Measurements from ENCODE around the gene JPH2. TPM values are rescaled to one million over a fixed set of nuclear protein-coding genes. Genes with fewer than 3 reads are reported as not detected.

Gene JPH2
- total RNA-seq, 1 donor from 2014 or later = 4.9 TPM

DNA sequence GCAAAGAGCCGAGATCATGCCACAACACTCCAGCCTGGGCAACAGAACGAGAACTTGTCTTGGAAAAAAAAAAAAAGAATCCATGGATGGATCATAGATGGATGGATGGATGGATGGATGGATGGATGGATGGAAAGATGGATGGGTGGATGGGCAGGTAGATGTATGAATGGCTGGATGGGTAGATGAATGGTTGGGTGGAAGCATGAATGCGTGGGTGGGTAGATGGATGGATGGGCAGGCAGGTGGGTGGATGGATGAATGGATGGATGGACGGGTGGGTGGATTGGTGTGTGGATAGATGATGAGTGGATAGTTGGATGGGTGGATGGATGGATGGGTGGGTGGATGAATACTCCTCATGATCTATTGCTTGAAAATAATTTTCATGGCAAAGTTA is 1.4 kb downstream of the JPH2 start:
- H3K4me3 Mint-ChIP-seq = peak overlapping the region; percentile 58
- TF ChIP-seq, protein P1, sequence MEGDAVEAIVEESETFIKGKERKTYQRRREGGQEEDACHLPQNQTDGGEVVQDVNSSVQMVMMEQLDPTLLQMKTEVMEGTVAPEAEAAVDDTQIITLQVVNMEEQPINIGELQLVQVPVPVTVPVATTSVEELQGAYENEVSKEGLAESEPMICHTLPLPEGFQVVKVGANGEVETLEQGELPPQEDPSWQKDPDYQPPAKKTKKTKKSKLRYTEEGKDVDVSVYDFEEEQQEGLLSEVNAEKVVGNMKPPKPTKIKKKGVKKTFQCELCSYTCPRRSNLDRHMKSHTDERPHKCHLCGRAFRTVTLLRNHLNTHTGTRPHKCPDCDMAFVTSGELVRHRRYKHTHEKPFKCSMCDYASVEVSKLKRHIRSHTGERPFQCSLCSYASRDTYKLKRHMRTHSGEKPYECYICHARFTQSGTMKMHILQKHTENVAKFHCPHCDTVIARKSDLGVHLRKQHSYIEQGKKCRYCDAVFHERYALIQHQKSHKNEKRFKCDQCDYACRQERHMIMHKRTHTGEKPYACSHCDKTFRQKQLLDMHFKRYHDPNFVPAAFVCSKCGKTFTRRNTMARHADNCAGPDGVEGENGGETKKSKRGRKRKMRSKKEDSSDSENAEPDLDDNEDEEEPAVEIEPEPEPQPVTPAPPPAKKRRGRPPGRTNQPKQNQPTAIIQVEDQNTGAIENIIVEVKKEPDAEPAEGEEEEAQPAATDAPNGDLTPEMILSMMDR (conservative IDR thresholded peaks at IDR 0.05) = no peak
- no peaks in the 10 kb centered on the region for H3K36me3 Mint-ChIP-seq
- no peak overlapping the region for H3K27ac Mint-ChIP-seq
- H3K9me3 Mint-ChIP-seq = no peaks in the 10 kb centered on the region
- no peak for DNase-seq (ENCODE audit: extremely low spot score, unreplicated experiment)
- peaks cover 28% of the 10 kb centered on the region for H3K4me1 Mint-ChIP-seq (ENCODE audit: unreplicated experiment)
- H3K27me3 Mint-ChIP-seq = peaks cover 3% of the 10 kb centered on the region

DNA sequence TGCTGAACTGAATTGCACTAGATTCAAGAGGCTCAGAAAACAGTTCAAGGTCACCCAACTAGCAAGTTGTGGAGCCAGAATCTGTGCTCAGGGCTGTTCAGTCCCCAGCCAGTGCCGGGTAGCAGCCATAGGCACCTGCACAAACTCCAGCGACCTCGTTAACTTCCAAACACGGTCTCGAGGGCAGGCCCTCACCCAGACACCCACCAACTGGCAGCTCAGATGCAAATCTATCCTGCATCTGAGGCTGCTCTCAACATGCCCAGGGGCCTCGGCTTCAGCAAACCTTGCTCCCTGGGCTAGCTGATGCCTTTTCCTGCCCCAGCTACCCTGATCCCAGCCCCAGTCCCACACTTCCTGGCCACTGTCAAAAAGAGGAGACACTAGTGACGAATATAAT is 3.7 kb downstream of the JPH2 start:
- H3K27me3 Mint-ChIP-seq = peaks cover 3% of the 10 kb centered on the region
- TF ChIP-seq, protein P1 (conservative IDR thresholded peaks at IDR 0.05) = no peak
- H3K36me3 Mint-ChIP-seq = no peaks in the 10 kb centered on the region
- H3K4me3 Mint-ChIP-seq = no peak overlapping the region
- no peaks in the 10 kb centered on the region for H3K9me3 Mint-ChIP-seq
- H3K4me1 Mint-ChIP-seq (ENCODE audit: unreplicated experiment) = peaks cover 27% of the 10 kb centered on the region
- H3K27ac Mint-ChIP-seq = peak overlapping the region; percentile 17
- DNase-seq (ENCODE audit: extremely low spot score, unreplicated experiment) = no peak

DNA sequence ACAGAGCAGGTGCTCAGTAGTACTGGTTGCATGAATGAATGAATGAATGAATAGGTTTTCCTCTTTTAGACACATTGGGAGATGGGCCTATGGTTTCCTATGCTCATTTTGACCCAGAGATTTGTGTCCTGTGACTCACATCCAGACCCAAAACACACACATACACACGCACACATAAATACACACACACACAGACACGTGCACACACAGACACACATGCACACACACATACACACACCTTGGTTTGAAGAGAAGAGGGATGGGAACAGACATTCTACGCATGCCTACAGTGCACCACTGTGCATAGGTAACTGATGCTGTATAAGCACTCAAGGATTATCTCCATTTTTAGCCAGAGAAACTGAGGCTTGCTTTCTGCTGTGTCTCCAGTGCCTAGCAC is 4.1 kb downstream of the JPH2 start:
- H3K27ac Mint-ChIP-seq = peak overlapping the region; percentile 17
- H3K27me3 Mint-ChIP-seq = peaks cover 3% of the 10 kb centered on the region
- DNase-seq (ENCODE audit: extremely low spot score, unreplicated experiment) = no peak
- peaks cover 23% of the 10 kb centered on the region for H3K4me1 Mint-ChIP-seq (ENCODE audit: unreplicated experiment)
- TF ChIP-seq, protein P1 (conservative IDR thresholded peaks at IDR 0.05) = no peak
- H3K36me3 Mint-ChIP-seq = no peaks in the 10 kb centered on the region
- peak overlapping the region; percentile 32 for H3K4me3 Mint-ChIP-seq
- no peaks in the 10 kb centered on the region for H3K9me3 Mint-ChIP-seq

DNA sequence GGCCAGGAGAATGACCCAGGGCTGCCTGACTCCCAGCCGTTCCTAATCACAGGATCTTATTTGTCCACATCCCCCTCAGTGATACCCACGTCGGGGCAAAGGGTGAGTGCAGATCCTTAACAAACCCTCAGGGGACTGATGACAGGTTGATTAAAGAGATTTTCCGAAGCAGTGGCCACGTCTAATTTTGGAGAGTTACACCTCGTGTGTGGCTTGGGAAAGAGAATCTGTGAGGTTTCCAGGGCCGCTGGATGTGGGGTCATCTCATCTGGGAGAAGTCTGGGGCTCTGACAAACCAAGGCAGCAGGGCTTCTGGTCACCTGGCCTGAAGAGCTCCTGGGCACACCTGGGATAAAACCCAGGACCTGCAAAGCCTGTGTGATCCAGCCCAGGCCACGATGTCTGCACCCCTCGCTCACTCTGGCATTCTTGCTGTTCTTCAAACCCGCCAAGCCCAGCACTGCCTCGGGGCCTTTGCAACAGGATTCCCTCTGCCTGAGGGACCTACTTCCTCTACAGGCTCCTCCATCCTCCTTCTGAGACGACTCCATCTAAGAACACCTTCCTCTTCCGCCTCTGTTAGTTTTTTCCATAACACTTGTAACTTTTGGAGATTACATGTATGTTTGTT is 4.7 kb downstream of the JPH2 start:
- Mint-ChIP-seq H3K4me1 (ENCODE audit: unreplicated experiment) (peaks cover 17% of the 10 kb centered on the region), H3K27ac (peak overlapping the region; percentile 17), H3K36me3 (no peaks in the 10 kb centered on the region), H3K4me3 (peak overlapping the region; percentile 32), H3K9me3 (no peaks in the 10 kb centered on the region), H3K27me3 (peaks cover 3% of the 10 kb centered on the region)
- DNase-seq (ENCODE audit: extremely low spot score, unreplicated experiment) = no peak
- TF ChIP-seq, protein P1 (conservative IDR thresholded peaks at IDR 0.05) = no peak

DNA sequence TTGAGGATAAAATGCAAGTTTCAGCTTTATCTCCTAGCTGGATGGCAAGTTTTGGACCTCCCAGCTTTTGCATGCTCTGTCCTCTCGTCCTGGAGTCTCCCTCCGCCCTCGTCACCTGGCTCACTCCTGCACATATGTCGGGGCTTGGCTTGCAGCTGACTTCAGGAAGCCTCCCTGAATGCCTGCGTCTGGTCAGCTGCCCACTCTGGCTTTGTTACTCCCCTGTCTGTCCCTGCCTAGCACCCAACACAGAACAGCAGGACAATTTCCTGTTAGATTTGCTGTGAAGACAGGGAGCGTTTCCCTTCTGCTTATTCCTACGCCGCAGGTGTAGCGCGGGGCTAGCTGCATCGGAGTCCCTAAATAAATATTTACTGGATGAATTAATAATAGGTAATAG is 5.4 kb downstream of the JPH2 start:
- peaks cover 17% of the 10 kb centered on the region for H3K4me1 Mint-ChIP-seq (ENCODE audit: unreplicated experiment)
- H3K4me3 Mint-ChIP-seq = peak overlapping the region; percentile 26
- peak overlapping the region; percentile 78 for H3K27ac Mint-ChIP-seq
- TF ChIP-seq, protein P1 (conservative IDR thresholded peaks at IDR 0.05) = no peak
- H3K36me3 Mint-ChIP-seq = no peaks in the 10 kb centered on the region
- no peak for DNase-seq (ENCODE audit: extremely low spot score, unreplicated experiment)
- no peaks in the 10 kb centered on the region for H3K9me3 Mint-ChIP-seq
- H3K27me3 Mint-ChIP-seq = peaks cover 3% of the 10 kb centered on the region

Measured in type B pancreatic cell (in vitro differentiated cells).